NCI-H1436 (cell line): ENCODE results near the gene HABP4.

ENCODE experiments used
- DNase-seq: peaks from one replicate; lab custom pipeline; 2025; lab: John Stamatoyannopoulos, UW

HABP4 gene

GRCh38 chr9:96478829-96479371 lies 28.9 kb downstream of the HABP4 start:
- no peak for DNase-seq

- no peak for DNase-seq
Observed at GRCh38 chr9:96480736-96481135, 30.8 kb downstream of the HABP4 start.

- no peak for DNase-seq
Observed at GRCh38 chr9:96482476-96482875, 32.5 kb downstream of the HABP4 start.

- DNase-seq, result no peak
Observed at GRCh38 chr9:96483197-96483596, 33.2 kb downstream of the HABP4 start.

GRCh38 chr9:96483733-96484390 lies 33.9 kb downstream of the HABP4 start:
- no peak for DNase-seq

- no peak for DNase-seq
Observed at GRCh38 chr9:96484521-96484931, 34.6 kb downstream of the HABP4 start.

GRCh38 chr9:96485280-96485679 lies 35.3 kb downstream of the HABP4 start:
- no peak for DNase-seq

GRCh38 chr9:96486386-96487028 lies 36.5 kb downstream of the HABP4 start:
- DNase-seq, result no peak

GRCh38 chr9:96487029-96487396 lies 37.0 kb downstream of the HABP4 start:
- DNase-seq, result no peak

- DNase-seq, result no peak
Observed at GRCh38 chr9:96487949-96488348, 38.0 kb downstream of the HABP4 start.

- DNase-seq, result no peak
Observed at GRCh38 chr9:96489482-96489979, 39.6 kb downstream of the HABP4 start.

- DNase-seq, result no peak
Observed at GRCh38 chr9:96490534-96491078, 40.6 kb downstream of the HABP4 start.

- no peak for DNase-seq
Observed at GRCh38 chr9:96491079-96491879, 41.3 kb downstream of the HABP4 start.

- DNase-seq, result no peak
Observed at GRCh38 chr9:96491880-96492525, 42.0 kb downstream of the HABP4 start.

- DNase-seq, result no peak
Observed at GRCh38 chr9:96492993-96493531, 43.1 kb downstream of the HABP4 start.

- DNase-seq, result no peak
Observed at GRCh38 chr9:96493757-96494156, 43.8 kb downstream of the HABP4 start.

GRCh38 chr9:96494215-96494800 lies 44.3 kb downstream of the HABP4 start:
- no peak for DNase-seq

- no peak for DNase-seq
Observed at GRCh38 chr9:96495341-96495740, 45.4 kb downstream of the HABP4 start.

- DNase-seq, result no peak
Observed at GRCh38 chr9:96496368-96497116, 46.6 kb downstream of the HABP4 start.

GRCh38 chr9:96497117-96497399 lies 47.1 kb downstream of the HABP4 start:
- DNase-seq, result no peak

- no peak for DNase-seq
Observed at GRCh38 chr9:96498796-96499195, 48.8 kb downstream of the HABP4 start.
